Liver (tissue), 9 donors: Measurements from ENCODE around the gene ANKRD13A. TPM values are rescaled to one million over a fixed set of nuclear protein-coding genes. Genes with fewer than 3 reads are reported as not detected.

ENCODE experiments used
- DNase-seq: peaks from one replicate; pipeline ENCODE4 v3.0.0-alpha.2; 2017; ENCODE audit warnings: low spot score
- H3K27ac ChIP-seq, 2 donors: one replicate each; pipeline ENCODE4 v1.7.0; 2013; ENCODE audit warnings: inconsistent platforms in 2 of 2, low read length in 2 of 2, control low read depth in 1 of 2, low read depth in 1 of 2, mild to moderate bottlenecking in 1 of 2
- H3K27me3 ChIP-seq, 4 donors: one replicate each; pipeline versions ENCODE4 v1.6.1 to v1.7.0; 2013; ENCODE audit warnings: low read length in 3 of 4, inconsistent platforms in 1 of 4, mild to moderate bottlenecking in 1 of 4, moderate library complexity in 1 of 4; ENCODE audit not compliant: control insufficient read depth in 4 of 4, insufficient read depth in 4 of 4
- H3K36me3 ChIP-seq, 4 donors: one replicate each; pipeline versions ENCODE4 v1.6.1 to v1.7.0; 2013; ENCODE audit warnings: low read length in 3 of 4, mild to moderate bottlenecking in 3 of 4, low read depth in 1 of 4, moderate library complexity in 1 of 4; ENCODE audit not compliant: control insufficient read depth in 4 of 4, insufficient read depth in 3 of 4
- H3K4me1 ChIP-seq, 4 donors: one replicate each; pipeline versions ENCODE4 v1.6.1 to v1.7.0; 2013; ENCODE audit warnings: low read length in 3 of 4, mild to moderate bottlenecking in 3 of 4, moderate library complexity in 1 of 4; ENCODE audit not compliant: control insufficient read depth in 4 of 4, insufficient read depth in 4 of 4
- H3K4me3 ChIP-seq, 3 donors: one replicate each; pipeline versions ENCODE4 v1.6.1 to v1.7.0; 2013; ENCODE audit warnings: low read length in 3 of 3, control low read depth in 1 of 3, low read depth in 1 of 3, mild to moderate bottlenecking in 1 of 3
- H3K9ac ChIP-seq, 2 donors: one replicate each; pipeline ENCODE4 v1.7.0; 2013; ENCODE audit warnings: low read length in 2 of 2, mild to moderate bottlenecking in 2 of 2, moderate library complexity in 2 of 2, control low read depth in 1 of 2, low read depth in 1 of 2
- H3K9me3 ChIP-seq, 4 donors: one replicate each; pipeline versions ENCODE4 v1.6.1 to v1.7.0; 2013; ENCODE audit warnings: low read length in 3 of 4; ENCODE audit not compliant: control insufficient read depth in 4 of 4
- ATF3 ChIP-seq: IDR thresholded peaks from 2 replicates; pipeline ENCODE4 v1.6.1; 2016; ENCODE audit warnings: antibody characterized with exemption
- CTCF ChIP-seq: fragments of 150-350 bp; IDR thresholded peaks from 2 replicates; pipeline ENCODE4 v1.5.1; 2017; ENCODE audit warnings: improper control_type of control experiment, low read depth, low read length; ENCODE audit not compliant: missing input control
- EGR1 ChIP-seq, 2 donors: IDR thresholded peaks; 2 replicates each; pipeline ENCODE4 v1.6.1; 2016 to 2018; ENCODE audit warnings: antibody characterized with exemption in 2 of 2, low read depth in 2 of 2
- FOXA1 ChIP-seq: IDR thresholded peaks from 2 replicates; pipeline ENCODE4 v1.6.1; 2016; ENCODE audit warnings: antibody characterized with exemption
- GABPA ChIP-seq, 2 donors: IDR thresholded peaks in 1 of 2; conservative IDR thresholded peaks in 1 of 2; 2 replicates each; pipeline ENCODE4 v1.6.1; 2016; ENCODE audit warnings: antibody characterized with exemption in 2 of 2, mild to moderate bottlenecking in 1 of 2, moderate library complexity in 1 of 2
- HNF4A ChIP-seq, 2 donors: conservative IDR thresholded peaks; 2 replicates each; pipeline ENCODE4 v1.6.1; 2016; ENCODE audit warnings: antibody characterized with exemption in 2 of 2, mild to moderate bottlenecking in 2 of 2
- HNF4G ChIP-seq: IDR thresholded peaks from 2 replicates; pipeline ENCODE4 v1.6.1; 2016; ENCODE audit warnings: antibody characterized with exemption
- MAX ChIP-seq: IDR thresholded peaks from 2 replicates; pipeline ENCODE4 v1.6.1; 2016; ENCODE audit warnings: antibody characterized with exemption
- NR2F2 ChIP-seq: IDR thresholded peaks from 2 replicates; pipeline ENCODE4 v1.6.1; 2016; ENCODE audit warnings: antibody characterized with exemption
- RAD21 ChIP-seq, 2 donors: IDR thresholded peaks; 2 replicates each; pipeline ENCODE4 v1.6.1; 2016; ENCODE audit warnings: antibody characterized with exemption in 2 of 2, mild to moderate bottlenecking in 2 of 2
- REST ChIP-seq: IDR thresholded peaks from 2 replicates; pipeline ENCODE4 v1.6.1; 2016; ENCODE audit warnings: antibody characterized with exemption, mild to moderate bottlenecking
- RXRA ChIP-seq, 2 donors: IDR thresholded peaks; 2 replicates each; pipeline ENCODE4 v1.6.1; 2017 to 2018; ENCODE audit warnings: antibody characterized with exemption in 2 of 2, mild to moderate bottlenecking in 1 of 2
- SP1 ChIP-seq: IDR thresholded peaks from 2 replicates; pipeline ENCODE4 v1.6.1; 2018; ENCODE audit warnings: antibody characterized with exemption, mild to moderate bottlenecking
- TAF1 ChIP-seq: conservative IDR thresholded peaks from 2 replicates; pipeline ENCODE4 v1.6.1; 2016; ENCODE audit warnings: antibody characterized with exemption, mild to moderate bottlenecking
- YY1 ChIP-seq: IDR thresholded peaks from 2 replicates; pipeline ENCODE4 v1.6.1; 2016; ENCODE audit warnings: antibody characterized with exemption, mild to moderate bottlenecking
- WGBS: extraction: QIAGEN DNeasy Blood & Tissue Kit; methylation state at CpG from one replicate; pipeline ENCODE4 v1.1.7; 2013; 5-methylcytosine and 5-hydroxymethylcytosine counted together
- polyA plus RNA-seq, 2 donors: library from polyadenylated mRNA; stranded (reverse) in 1 of 2; unstranded in 1 of 2; fragments of 200-250 nt in 1 of 2; fragments of >200 nt in 1 of 2; fragmentation: Nextera tagmentation in 1 of 2; extraction: Ambion mirVana in 1 of 2; gene quantifications; one replicate each; pipeline versions ENCODE4 v1.2.1 to v1.2.3, GENCODE V29; 2013 to 2015
- total RNA-seq, 2 donors: library from RNA; depleted of rRNA; stranded (reverse); fragments of >200 nt; gene quantifications; one replicate each; pipeline ENCODE4 v1.2.3, GENCODE V29; 2014
- TF ChIP-seq, protein P1 (sequence below): IDR thresholded peaks from 2 replicates; pipeline ENCODE4 v1.6.1; 2016; ENCODE audit warnings: antibody characterized with exemption
- donor health status: healthy.
- donor health status: healthy.
- donor health status: healthy.
- donor health status: healthy.
- donor health status: healthy.

ANKRD13A gene
- total and polyA plus RNA-seq, 4 donors: 7.0 to 40.5 (median 18.8) TPM

DNA sequence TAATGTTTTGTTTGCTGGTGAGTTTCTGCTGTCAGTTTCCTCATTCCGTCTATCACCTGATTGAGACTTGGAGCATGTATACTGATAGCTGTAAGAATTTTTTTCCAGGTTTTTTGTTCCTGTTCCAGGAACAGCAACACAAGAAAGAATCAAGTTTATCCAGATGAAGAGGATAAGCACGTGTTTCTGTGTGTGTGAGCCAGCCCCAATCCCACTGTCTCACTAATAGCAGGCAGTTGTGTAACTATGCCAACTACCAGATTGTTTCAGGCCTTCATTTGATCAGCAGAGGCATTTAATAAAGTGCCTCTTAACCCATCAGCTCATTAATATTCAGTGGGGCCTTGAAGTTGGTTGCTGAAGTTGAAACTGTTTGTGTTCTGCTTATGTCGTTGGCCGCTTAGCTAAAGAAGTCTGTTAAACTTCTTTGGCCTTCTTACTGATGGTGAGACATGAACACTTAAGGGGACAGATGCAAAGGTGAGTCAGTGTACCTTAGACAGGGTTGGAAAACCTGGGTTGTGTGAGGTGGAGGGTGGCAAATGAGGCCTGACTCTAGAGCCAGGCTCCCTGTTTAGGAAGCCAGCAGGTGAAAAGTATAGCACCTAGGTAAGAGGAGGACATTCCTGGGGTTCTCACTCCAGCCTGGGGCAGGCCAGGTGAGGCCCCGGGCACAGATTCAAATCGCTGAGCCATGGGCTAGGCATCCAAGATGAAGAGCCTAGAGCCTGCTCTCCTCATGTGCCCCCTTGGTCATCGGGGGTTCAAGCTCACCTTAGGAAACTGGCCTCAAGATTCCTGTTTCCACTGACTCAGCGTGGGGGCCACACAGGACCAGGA, 3.7 kb downstream of the ANKRD13A start:
- H3K27ac ChIP-seq: no peak overlapping the region
- WGBS: 88% methylated on average over 8 of the region's 8 CpGs
- no peak overlapping the region for H3K9ac ChIP-seq
- H3K36me3 ChIP-seq: peaks cover 0 to 4% (median 0%) of the 10 kb centered on the region in 4 donors
- no peaks in the 10 kb centered on the region for H3K9me3 ChIP-seq
- H3K4me3 ChIP-seq: no peak overlapping the region
- no peaks in the 10 kb centered on the region for H3K27me3 ChIP-seq
- H3K4me1 ChIP-seq: peaks cover 0 to 20% (median 13%) of the 10 kb centered on the region in 4 donors
- no peak for DNase-seq
- TF ChIP-seq RXRA (IDR thresholded peaks at IDR 0.05) (no peak), TAF1 (no peak), SP1 (no peak), CTCF (no peak), EGR1 (IDR thresholded peaks at IDR 0.05; ENCODE audit: low read depth in 2 of 2) (no peak), RAD21 (IDR thresholded peaks at IDR 0.05) (no peak), HNF4G (no peak), HNF4A (conservative IDR thresholded peaks at IDR 0.05) (no peak), ATF3 (no peak), GABPA (IDR thresholded peaks at IDR 0.05 in 1 of 2, conservative IDR thresholded peaks at IDR 0.05 in 1 of 2) (no peak), NR2F2 (no peak), YY1 (no peak), REST (no peak)
- TF ChIP-seq, protein P1, sequence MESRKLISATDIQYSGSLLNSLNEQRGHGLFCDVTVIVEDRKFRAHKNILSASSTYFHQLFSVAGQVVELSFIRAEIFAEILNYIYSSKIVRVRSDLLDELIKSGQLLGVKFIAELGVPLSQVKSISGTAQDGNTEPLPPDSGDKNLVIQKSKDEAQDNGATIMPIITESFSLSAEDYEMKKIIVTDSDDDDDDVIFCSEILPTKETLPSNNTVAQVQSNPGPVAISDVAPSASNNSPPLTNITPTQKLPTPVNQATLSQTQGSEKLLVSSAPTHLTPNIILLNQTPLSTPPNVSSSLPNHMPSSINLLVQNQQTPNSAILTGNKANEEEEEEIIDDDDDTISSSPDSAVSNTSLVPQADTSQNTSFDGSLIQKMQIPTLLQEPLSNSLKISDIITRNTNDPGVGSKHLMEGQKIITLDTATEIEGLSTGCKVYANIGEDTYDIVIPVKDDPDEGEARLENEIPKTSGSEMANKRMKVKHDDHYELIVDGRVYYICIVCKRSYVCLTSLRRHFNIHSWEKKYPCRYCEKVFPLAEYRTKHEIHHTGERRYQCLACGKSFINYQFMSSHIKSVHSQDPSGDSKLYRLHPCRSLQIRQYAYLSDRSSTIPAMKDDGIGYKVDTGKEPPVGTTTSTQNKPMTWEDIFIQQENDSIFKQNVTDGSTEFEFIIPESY: no peak

GRCh38 chr12:110004598-110004997, 5.4 kb downstream of the ANKRD13A start:
- no peaks in the 10 kb centered on the region for H3K9me3 ChIP-seq
- H3K4me1 ChIP-seq: peaks cover 0 to 16% (median 10%) of the 10 kb centered on the region in 4 donors
- no peak overlapping the region for H3K4me3 ChIP-seq
- no peak for DNase-seq
- H3K27ac ChIP-seq: no peak overlapping the region
- peaks cover 0 to 4% (median 0%) of the 10 kb centered on the region in 4 donors for H3K36me3 ChIP-seq
- WGBS: 53% methylated on average over 4 of the region's 4 CpGs
- no peaks in the 10 kb centered on the region for H3K27me3 ChIP-seq
- no peak overlapping the region for H3K9ac ChIP-seq
- TF ChIP-seq YY1 (no peak), EGR1 (IDR thresholded peaks at IDR 0.05; ENCODE audit: low read depth in 2 of 2) (no peak), RXRA (IDR thresholded peaks at IDR 0.05) (no peak), HNF4A (conservative IDR thresholded peaks at IDR 0.05) (no peak), FOXA1 (no peak), REST (no peak), MAX (no peak), ATF3 (no peak), TAF1 (no peak), SP1 (no peak)
